Neural crest cell (in vitro differentiated cells): ENCODE measurements around the gene COL19A1. TPM values are rescaled to one million over a fixed set of nuclear protein-coding genes. Genes with fewer than 3 reads are reported as not detected.

ENCODE experiments used
- DNase-seq: peaks from one replicate; pipeline ENCODE4 v3.0.0; 2021; ENCODE audit warnings: low read depth, mixed read lengths, low spot score
- H3K27ac Mint-ChIP-seq: one replicate; pipeline ENCODE4 v1.8.0; 2021; ENCODE audit warnings: mild to moderate bottlenecking, mixed read lengths; ENCODE audit not compliant: unreplicated experiment
- H3K27me3 Mint-ChIP-seq: 2 replicates; pipeline ENCODE4 v1.8.0; 2021; ENCODE audit warnings: low read depth, mild to moderate bottlenecking, mixed read lengths
- H3K36me3 Mint-ChIP-seq: 2 replicates; pipeline ENCODE4 v1.8.0; 2021; ENCODE audit warnings: low read depth, mild to moderate bottlenecking, mixed read lengths
- H3K4me1 Mint-ChIP-seq: 2 replicates; pipeline ENCODE4 v1.8.0; 2021; ENCODE audit warnings: mixed read lengths
- H3K4me3 Mint-ChIP-seq: one replicate; pipeline ENCODE4 v1.8.0; 2021; ENCODE audit warnings: mild to moderate bottlenecking, mixed read lengths
- H3K9me3 Mint-ChIP-seq: 2 replicates; pipeline ENCODE4 v1.8.0; 2021; ENCODE audit warnings: mixed read lengths
- CTCF ChIP-seq: fragments of 200-600 bp; sonication (generic); conservative IDR thresholded peaks from 2 replicates; pipeline ENCODE4 v1.5.0; 2021; ENCODE audit warnings: antibody characterized with exemption, mild to moderate bottlenecking
- total RNA-seq: library from RNA; stranded (reverse); gene quantifications from 2 replicates; pipeline ENCODE4 v1.2.1, GENCODE V29; 2021

COL19A1 gene
- total RNA-seq, 1 donor from 2014 or later = 0.09 TPM

GRCh38 chr6:69866770-69867638 is 648 bp downstream of the COL19A1 start:
- peaks cover 48% of the 10 kb centered on the region for H3K27me3 Mint-ChIP-seq
- no peaks in the 10 kb centered on the region for H3K36me3 Mint-ChIP-seq
- DNase-seq = peak; percentile 65
- H3K4me3 Mint-ChIP-seq = peak overlapping the region; percentile 89
- TF ChIP-seq CTCF = peak; percentile 45
- H3K27ac Mint-ChIP-seq = no peak overlapping the region
- peaks cover 22% of the 10 kb centered on the region for H3K4me1 Mint-ChIP-seq
- no peaks in the 10 kb centered on the region for H3K9me3 Mint-ChIP-seq

GRCh38 chr6:69867639-69867976 is 1.3 kb downstream of the COL19A1 start:
- Mint-ChIP-seq H3K4me1 (peaks cover 22% of the 10 kb centered on the region), H3K4me3 (peak overlapping the region; percentile 87), H3K27ac (no peak overlapping the region), H3K9me3 (no peaks in the 10 kb centered on the region), H3K27me3 (peaks cover 48% of the 10 kb centered on the region), H3K36me3 (no peaks in the 10 kb centered on the region)
- TF ChIP-seq CTCF = no peak
- DNase-seq = no peak

GRCh38 chr6:69868252-69868804 is 2.0 kb downstream of the COL19A1 start:
- H3K27me3 Mint-ChIP-seq = peaks cover 48% of the 10 kb centered on the region
- peak overlapping the region; percentile 87 for H3K4me3 Mint-ChIP-seq
- peaks cover 22% of the 10 kb centered on the region for H3K4me1 Mint-ChIP-seq
- no peak for TF ChIP-seq CTCF
- H3K27ac Mint-ChIP-seq = no peak overlapping the region
- no peak for DNase-seq
- no peaks in the 10 kb centered on the region for H3K36me3 Mint-ChIP-seq
- H3K9me3 Mint-ChIP-seq = no peaks in the 10 kb centered on the region

GRCh38 chr6:69868961-69869360 is 2.6 kb downstream of the COL19A1 start:
- Mint-ChIP-seq H3K36me3 (no peaks in the 10 kb centered on the region), H3K4me3 (no peak overlapping the region), H3K27ac (no peak overlapping the region), H3K9me3 (peaks cover 2% of the 10 kb centered on the region), H3K4me1 (peaks cover 22% of the 10 kb centered on the region), H3K27me3 (peaks cover 45% of the 10 kb centered on the region)
- no peak for TF ChIP-seq CTCF
- no peak for DNase-seq

GRCh38 chr6:69871107-69871506 is 4.8 kb downstream of the COL19A1 start:
- H3K4me1 Mint-ChIP-seq = peaks cover 21% of the 10 kb centered on the region
- H3K27ac Mint-ChIP-seq = no peak overlapping the region
- peaks cover 2% of the 10 kb centered on the region for H3K9me3 Mint-ChIP-seq
- no peak overlapping the region for H3K4me3 Mint-ChIP-seq
- peaks cover 28% of the 10 kb centered on the region for H3K27me3 Mint-ChIP-seq
- DNase-seq = no peak
- H3K36me3 Mint-ChIP-seq = no peaks in the 10 kb centered on the region
- TF ChIP-seq CTCF = no peak
